Measurements from ENCODE around the gene WDR86.

DNA sequence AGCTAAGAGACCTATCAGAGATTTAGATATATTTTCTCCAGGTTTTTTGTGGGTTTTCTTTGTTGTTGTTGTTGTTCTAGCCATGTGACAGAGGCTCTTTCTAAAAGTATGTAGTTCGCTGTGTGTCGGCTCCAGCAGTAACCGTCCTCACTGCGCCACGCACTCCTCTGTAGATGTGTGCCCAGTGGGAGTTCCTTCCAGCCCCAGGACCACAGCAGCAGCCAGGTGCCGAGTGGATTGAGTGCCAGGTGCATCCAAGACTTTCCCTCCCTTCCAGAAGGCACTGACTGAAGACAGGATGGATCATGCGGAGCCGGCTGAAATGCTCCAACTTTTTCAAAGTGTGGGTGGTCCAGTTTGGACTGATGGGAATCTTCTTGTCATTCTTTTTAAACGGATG is 31.8 kb downstream of the WDR86 start:
- TF ChIP-seq, protein P1, sequence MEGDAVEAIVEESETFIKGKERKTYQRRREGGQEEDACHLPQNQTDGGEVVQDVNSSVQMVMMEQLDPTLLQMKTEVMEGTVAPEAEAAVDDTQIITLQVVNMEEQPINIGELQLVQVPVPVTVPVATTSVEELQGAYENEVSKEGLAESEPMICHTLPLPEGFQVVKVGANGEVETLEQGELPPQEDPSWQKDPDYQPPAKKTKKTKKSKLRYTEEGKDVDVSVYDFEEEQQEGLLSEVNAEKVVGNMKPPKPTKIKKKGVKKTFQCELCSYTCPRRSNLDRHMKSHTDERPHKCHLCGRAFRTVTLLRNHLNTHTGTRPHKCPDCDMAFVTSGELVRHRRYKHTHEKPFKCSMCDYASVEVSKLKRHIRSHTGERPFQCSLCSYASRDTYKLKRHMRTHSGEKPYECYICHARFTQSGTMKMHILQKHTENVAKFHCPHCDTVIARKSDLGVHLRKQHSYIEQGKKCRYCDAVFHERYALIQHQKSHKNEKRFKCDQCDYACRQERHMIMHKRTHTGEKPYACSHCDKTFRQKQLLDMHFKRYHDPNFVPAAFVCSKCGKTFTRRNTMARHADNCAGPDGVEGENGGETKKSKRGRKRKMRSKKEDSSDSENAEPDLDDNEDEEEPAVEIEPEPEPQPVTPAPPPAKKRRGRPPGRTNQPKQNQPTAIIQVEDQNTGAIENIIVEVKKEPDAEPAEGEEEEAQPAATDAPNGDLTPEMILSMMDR (optimal IDR thresholded peaks at IDR 0.05 in 1 of 3, IDR thresholded peaks at IDR 0.05 in 1 of 3, conservative IDR thresholded peaks at IDR 0.05 in 1 of 3; ENCODE audit: extremely low read depth in 1 of 3, insufficient read depth in 2 of 3, low read length in 3 of 3): no peak
- TF ChIP-seq EZH2 (IDR thresholded peaks at IDR 0.05; ENCODE audit: low read length): no peak
